ACHN (cell line): ENCODE results near the gene MYRFL.
A peak's percentile ranks its signal among the peaks of the same experiment; 100 is the strongest.
"Not testable (repeated sequence)": the region's sequence is repeated elsewhere in the genome, so short reads cannot be mapped to it uniquely, and the experiment has no call there.

Experiments used
- DNase-seq: peaks from one replicate; pipeline ENCODE4 v3.0.0-alpha.2; 2015
- in situ Hi-C: cut with HindIII; loops from 2 replicates; pipeline ENCODE4 v1.10.0; 2017; ENCODE audit warnings: low sequenced_read_pairs, low pct_ligation_motif_present, low pct_unique_long_range_greater_than_20kb

Gene MYRFL

GRCh38 chr12:69824966-69825560 is at the start of gene MYRFL:
Gene MYRFL, plus strand, starts transcription at chr12:69825227. Its CDS starts 291 bp downstream, at chr12:69825518.
- in situ Hi-C loops: no loop called here
- DNase-seq: no peak

- in situ Hi-C loops: no loop called here
- peak; percentile 52 for DNase-seq
Observed at GRCh38 chr12:69779928-69780327, 45.1 kb upstream of the MYRFL start.

GRCh38 chr12:69783365-69783764 is 41.7 kb upstream of the MYRFL start:
- no peak for DNase-seq

GRCh38 chr12:69789351-69789750 is 35.7 kb upstream of the MYRFL start:
- in situ Hi-C loops: no loop called here
- no peak for DNase-seq

More at GRCh38 chr12:69783365-69783764, 41.7 kb upstream of the MYRFL start:
- in situ Hi-C loops: no loop called here

GRCh38 chr12:69792533-69792932 is 32.5 kb upstream of the MYRFL start:
- in situ Hi-C loops: no loop called here
- DNase-seq: peak; percentile 11

- in situ Hi-C loops, DNase-seq: not testable (repeated sequence)
Observed at GRCh38 chr12:69807101-69807897, 17.7 kb upstream of the MYRFL start.

GRCh38 chr12:69810870-69811498 is 14.0 kb upstream of the MYRFL start:
- DNase-seq: no peak
- in situ Hi-C loops: no loop called here

- in situ Hi-C loops: no loop called here
- no peak for DNase-seq
Observed at GRCh38 chr12:69816082-69816481, 8.9 kb upstream of the MYRFL start.

- in situ Hi-C loops: no loop called here
- no peak for DNase-seq
Observed at GRCh38 chr12:69821032-69821455, 4.0 kb upstream of the MYRFL start.

GRCh38 chr12:69821456-69822159 is 3.4 kb upstream of the MYRFL start:
- in situ Hi-C loops: no loop called here
- peak; percentile 87 for DNase-seq

- in situ Hi-C loops: no loop called here
- DNase-seq: no peak
Observed at GRCh38 chr12:69822201-69822860, 2.7 kb upstream of the MYRFL start.

GRCh38 chr12:69824028-69824427 is 999 bp upstream of the MYRFL start:
- DNase-seq: no peak
- in situ Hi-C loops: no loop called here

- in situ Hi-C loops: no loop called here
- no peak for DNase-seq
Observed at GRCh38 chr12:69828897-69829296, 3.9 kb downstream of the MYRFL start.

- in situ Hi-C loops: no loop called here
- DNase-seq: peak; percentile 31
Observed at GRCh38 chr12:69833696-69834095, 8.7 kb downstream of the MYRFL start.

GRCh38 chr12:69834147-69834546 is 9.1 kb downstream of the MYRFL start:
- DNase-seq: peak; percentile 89
- in situ Hi-C loops: no loop called here

GRCh38 chr12:69834576-69834975 is 9.5 kb downstream of the MYRFL start:
- in situ Hi-C loops: no loop called here
- no peak for DNase-seq

GRCh38 chr12:69835081-69835480 is 10.1 kb downstream of the MYRFL start:
- peak; percentile 39 for DNase-seq
- in situ Hi-C loops: no loop called here

GRCh38 chr12:69836015-69836414 is 11.0 kb downstream of the MYRFL start:
- no peak for DNase-seq
- in situ Hi-C loops: no loop called here
